HL-60 (cell line): Measurements from ENCODE around the gene ZNF140.

Experiments
- CTCF ChIP-seq: IDR thresholded peaks from one replicate; pipeline ENCODE4 v1.5.1; 2011; ENCODE audit warnings: low read length, control low read depth, inconsistent platforms; ENCODE audit not compliant: insufficient read depth
- GABPA ChIP-seq: IDR thresholded peaks from 2 replicates; pipeline ENCODE4 v1.6.1; 2012; ENCODE audit warnings: low read depth
- POLR2AphosphoS5 ChIP-seq: IDR thresholded peaks from 2 replicates; pipeline ENCODE4 v1.6.1; 2012; ENCODE audit warnings: low read depth
- SPI1 ChIP-seq: IDR thresholded peaks from 2 replicates; pipeline ENCODE4 v1.6.1; 2012; ENCODE audit warnings: low read depth, mild to moderate bottlenecking, borderline replicate concordance
- TF ChIP-seq, protein P1 (sequence below): IDR thresholded peaks from 2 replicates; pipeline ENCODE4 v1.6.1; 2012; ENCODE audit warnings: low read depth; ENCODE audit not compliant: insufficient replicate concordance

DNA sequence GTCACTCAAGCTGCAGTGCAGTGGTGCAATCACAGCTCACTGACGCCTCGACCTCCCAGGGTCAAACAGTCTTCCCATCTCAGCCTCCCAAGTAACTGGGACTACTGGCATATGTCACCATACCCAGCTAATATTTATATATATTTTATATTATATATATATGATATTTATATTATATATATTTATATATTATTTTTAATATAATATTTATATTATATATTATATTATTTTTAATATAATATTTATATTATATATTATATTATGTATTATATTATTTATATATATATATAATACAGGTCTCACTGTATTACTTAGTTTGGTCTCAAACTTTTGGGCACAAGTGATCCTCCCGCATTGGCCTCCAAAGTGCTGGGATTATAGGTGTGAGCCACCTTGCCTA lies 34.0 kb upstream of the ZNF140 start:
- TF ChIP-seq CTCF (no peak), POLR2AphosphoS5 (no peak), GABPA (no peak), SPI1 (no peak)
- TF ChIP-seq, protein P1, sequence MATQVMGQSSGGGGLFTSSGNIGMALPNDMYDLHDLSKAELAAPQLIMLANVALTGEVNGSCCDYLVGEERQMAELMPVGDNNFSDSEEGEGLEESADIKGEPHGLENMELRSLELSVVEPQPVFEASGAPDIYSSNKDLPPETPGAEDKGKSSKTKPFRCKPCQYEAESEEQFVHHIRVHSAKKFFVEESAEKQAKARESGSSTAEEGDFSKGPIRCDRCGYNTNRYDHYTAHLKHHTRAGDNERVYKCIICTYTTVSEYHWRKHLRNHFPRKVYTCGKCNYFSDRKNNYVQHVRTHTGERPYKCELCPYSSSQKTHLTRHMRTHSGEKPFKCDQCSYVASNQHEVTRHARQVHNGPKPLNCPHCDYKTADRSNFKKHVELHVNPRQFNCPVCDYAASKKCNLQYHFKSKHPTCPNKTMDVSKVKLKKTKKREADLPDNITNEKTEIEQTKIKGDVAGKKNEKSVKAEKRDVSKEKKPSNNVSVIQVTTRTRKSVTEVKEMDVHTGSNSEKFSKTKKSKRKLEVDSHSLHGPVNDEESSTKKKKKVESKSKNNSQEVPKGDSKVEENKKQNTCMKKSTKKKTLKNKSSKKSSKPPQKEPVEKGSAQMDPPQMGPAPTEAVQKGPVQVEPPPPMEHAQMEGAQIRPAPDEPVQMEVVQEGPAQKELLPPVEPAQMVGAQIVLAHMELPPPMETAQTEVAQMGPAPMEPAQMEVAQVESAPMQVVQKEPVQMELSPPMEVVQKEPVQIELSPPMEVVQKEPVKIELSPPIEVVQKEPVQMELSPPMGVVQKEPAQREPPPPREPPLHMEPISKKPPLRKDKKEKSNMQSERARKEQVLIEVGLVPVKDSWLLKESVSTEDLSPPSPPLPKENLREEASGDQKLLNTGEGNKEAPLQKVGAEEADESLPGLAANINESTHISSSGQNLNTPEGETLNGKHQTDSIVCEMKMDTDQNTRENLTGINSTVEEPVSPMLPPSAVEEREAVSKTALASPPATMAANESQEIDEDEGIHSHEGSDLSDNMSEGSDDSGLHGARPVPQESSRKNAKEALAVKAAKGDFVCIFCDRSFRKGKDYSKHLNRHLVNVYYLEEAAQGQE: no peak
